ENCODE results near the gene GPC5. TPM values are rescaled to one million over a fixed set of nuclear protein-coding genes. Genes with fewer than 3 reads are reported as not detected.
"Not testable (repeated sequence)": the region's sequence is repeated elsewhere in the genome, so short reads cannot be mapped to it uniquely, and the experiment has no call there.

Gene GPC5
- total RNA-seq, 4 donors from 2014 or later, result not detected

GRCh38 chr13:91405240-91405639 lies 6.8 kb downstream of the GPC5 start:
- TF ChIP-seq POLR2A (IDR thresholded peaks at IDR 0.05) (no peak), CTCF (IDR thresholded peaks at IDR 0.05 in 4 of 5, conservative IDR thresholded peaks at IDR 0.05 in 1 of 5) (no peak)
- DNase-seq (no peak), ATAC-seq (no peak)
- Histone ChIP-seq H3K27me3 (peaks cover 9 to 17% (median 13%) of the 10 kb centered on the region in 3 donors), H3K27ac (no peak overlapping the region), H3K9me3 (no peaks in the 10 kb centered on the region), H3K4me3 (no peak overlapping the region), H3K4me1 (no peaks in the 10 kb centered on the region), H3K36me3 (no peaks in the 10 kb centered on the region)
- in situ Hi-C loops (cut with MboI; ENCODE audit: low sequenced_read_pairs in 4 of 4) (no loop called here), intact Hi-C loops (cut with DNase I; ENCODE audit: low total_unique reads) (no loop called here)

- no peaks in the 10 kb centered on the region for H3K36me3 ChIP-seq
- H3K4me3 ChIP-seq, result no peak overlapping the region
- in situ Hi-C loops (cut with MboI; ENCODE audit: low sequenced_read_pairs in 4 of 4), result no loop called here
- ATAC-seq, result no peak
- H3K27me3 ChIP-seq, result peaks cover 4 to 11% (median 4%) of the 10 kb centered on the region in 3 donors
- TF ChIP-seq POLR2A (IDR thresholded peaks at IDR 0.05), result no peak
- TF ChIP-seq CTCF (IDR thresholded peaks at IDR 0.05 in 4 of 5, conservative IDR thresholded peaks at IDR 0.05 in 1 of 5), result no peak
- DNase-seq, result no peak
- H3K9me3 ChIP-seq, result no peaks in the 10 kb centered on the region
- no peaks in the 10 kb centered on the region for H3K4me1 ChIP-seq
- no peak overlapping the region for H3K27ac ChIP-seq
- intact Hi-C loops (cut with DNase I; ENCODE audit: low total_unique reads), result no loop called here
These were observed 8.2 kb downstream of the GPC5 start for GRCh38 chr13:91406619-91407018.

- Histone ChIP-seq H3K36me3 (no peaks in the 10 kb centered on the region), H3K9me3 (no peaks in the 10 kb centered on the region), H3K4me3 (no peak overlapping the region), H3K4me1 (no peaks in the 10 kb centered on the region), H3K27me3 (no peaks in the 10 kb centered on the region), H3K27ac (no peak overlapping the region)
- ATAC-seq (no peak), DNase-seq (no peak)
- in situ Hi-C loops (cut with MboI; ENCODE audit: low sequenced_read_pairs in 4 of 4) (no loop called here), intact Hi-C loops (cut with DNase I; ENCODE audit: low total_unique reads) (no loop called here)
- no peak for TF ChIP-seq POLR2A (IDR thresholded peaks at IDR 0.05)
- no peak for TF ChIP-seq CTCF (IDR thresholded peaks at IDR 0.05 in 4 of 5, conservative IDR thresholded peaks at IDR 0.05 in 1 of 5)
These were observed 10.6 kb downstream of the GPC5 start for GRCh38 chr13:91408971-91409370.

GRCh38 chr13:91416579-91416978 lies 18.2 kb downstream of the GPC5 start:
- H3K36me3 ChIP-seq; H3K4me3 ChIP-seq; ATAC-seq; intact Hi-C loops (cut with DNase I; ENCODE audit: low total_unique reads); H3K9me3 ChIP-seq; H3K27ac ChIP-seq; DNase-seq; in situ Hi-C loops (cut with MboI; ENCODE audit: low sequenced_read_pairs in 4 of 4); H3K4me1 ChIP-seq; H3K27me3 ChIP-seq: not testable (repeated sequence)

GRCh38 chr13:91417660-91418325 lies 19.4 kb downstream of the GPC5 start:
- H3K9me3 ChIP-seq, result no peaks in the 10 kb centered on the region
- intact Hi-C loops (cut with DNase I; ENCODE audit: low total_unique reads), result no loop called here
- H3K4me1 ChIP-seq, result no peaks in the 10 kb centered on the region
- ATAC-seq, result no peak
- TF ChIP-seq POLR2A (IDR thresholded peaks at IDR 0.05), result no peak
- TF ChIP-seq CTCF (IDR thresholded peaks at IDR 0.05 in 4 of 5, conservative IDR thresholded peaks at IDR 0.05 in 1 of 5), result no peak
- DNase-seq, result no peak
- H3K27ac ChIP-seq, result no peak overlapping the region
- in situ Hi-C loops (cut with MboI; ENCODE audit: low sequenced_read_pairs in 4 of 4), result no loop called here
- H3K4me3 ChIP-seq, result no peak overlapping the region
- no peaks in the 10 kb centered on the region for H3K36me3 ChIP-seq
- H3K27me3 ChIP-seq, result no peaks in the 10 kb centered on the region

Data from gastrocnemius medialis (tissue), 4 donors.